SIG-M5 treated with dmso at 0.1 percent for 504 hours (cell line): ENCODE data around the gene PGM3.

Experiments
- DNase-seq: peaks from one replicate; lab custom pipeline; 2025; ENCODE audit not compliant: unreplicated experiment; lab: John Stamatoyannopoulos, UW

Gene PGM3

DNA sequence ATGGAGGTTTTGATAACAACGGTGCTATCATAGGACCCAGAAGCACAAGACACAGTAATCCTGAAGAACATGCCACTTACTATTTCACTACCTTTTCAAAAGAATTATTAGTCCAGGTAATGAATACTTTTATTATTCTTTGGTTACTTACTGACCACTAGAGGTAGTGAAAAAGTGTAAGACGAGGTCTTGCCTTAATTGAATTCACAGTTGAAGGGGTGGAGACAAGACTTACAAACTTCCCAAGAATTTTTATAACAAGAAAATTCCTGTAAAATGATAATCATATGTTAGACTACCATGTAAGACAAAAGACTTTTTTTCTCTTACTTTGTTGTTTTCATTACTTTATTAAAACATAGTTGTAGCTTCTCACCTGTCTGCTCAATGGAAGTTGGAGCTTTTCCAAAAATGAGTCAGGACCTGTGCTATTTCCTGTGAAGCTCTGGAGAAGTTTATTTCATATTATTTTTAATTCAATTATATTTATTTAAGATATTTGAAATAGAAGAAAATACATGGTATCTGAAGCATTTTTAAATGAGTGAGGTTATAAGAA lies 73.2 kb downstream of the PGM3 start:
- DNase-seq, result no peak

- DNase-seq, result no peak
These were observed 75.3 kb downstream of the PGM3 start for GRCh38 chr6:83117802-83118201.
